Occipital lobe (tissue), 2 donors: ENCODE data around the gene MMEL1. TPM values are rescaled to one million over a fixed set of nuclear protein-coding genes. Genes with fewer than 3 reads are reported as not detected.
"Not testable (repeated sequence)": the region's sequence is repeated elsewhere in the genome, so short reads cannot be mapped to it uniquely, and the experiment has no call there.

Experiments
- DNase-seq: peaks from one replicate; lab custom pipeline; 2025; lab: John Stamatoyannopoulos, UW
- total RNA-seq: library from RNA; depleted of rRNA; stranded (reverse); fragments of >200 nt; gene quantifications from one replicate; pipeline ENCODE4 v1.2.3, GENCODE V29; 2014

MMEL1 gene
- total RNA-seq, 1 donor from 2014 or later = 3.7 TPM

DNA sequence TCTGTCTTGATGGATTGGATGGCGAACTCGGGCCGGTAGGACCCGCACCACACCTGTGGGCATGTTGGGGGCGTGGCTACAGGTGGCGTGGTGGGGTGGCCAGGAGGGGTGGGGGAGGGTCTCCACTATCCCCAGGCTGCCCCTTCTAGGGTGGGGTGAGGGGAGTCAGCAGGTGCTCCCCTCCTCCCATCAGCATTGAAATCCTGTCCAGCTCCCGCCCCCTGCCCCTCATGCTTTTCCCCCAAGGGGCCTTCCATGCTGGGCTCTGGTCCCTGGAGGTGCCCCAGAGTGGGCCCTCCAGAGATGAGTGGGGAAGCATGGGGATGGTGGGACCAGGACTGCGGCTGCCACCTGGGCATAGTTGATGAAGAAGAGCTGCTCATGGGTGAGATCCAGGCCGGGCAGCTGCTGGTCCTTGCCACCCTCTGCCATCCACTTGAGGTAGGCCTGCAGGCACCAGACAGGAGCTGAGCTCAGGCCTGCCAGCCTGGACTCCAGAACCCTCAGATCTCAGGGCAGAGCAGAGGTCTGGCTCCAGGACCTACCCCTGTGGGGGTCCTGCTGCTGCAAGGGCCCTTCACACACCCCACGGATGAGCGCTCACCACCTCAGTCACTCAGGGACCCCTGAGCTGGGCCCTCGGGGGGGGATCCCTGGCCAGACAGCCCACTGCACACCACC lies 41.1 kb downstream of the MMEL1 start:
- DNase-seq = no peak

DNA sequence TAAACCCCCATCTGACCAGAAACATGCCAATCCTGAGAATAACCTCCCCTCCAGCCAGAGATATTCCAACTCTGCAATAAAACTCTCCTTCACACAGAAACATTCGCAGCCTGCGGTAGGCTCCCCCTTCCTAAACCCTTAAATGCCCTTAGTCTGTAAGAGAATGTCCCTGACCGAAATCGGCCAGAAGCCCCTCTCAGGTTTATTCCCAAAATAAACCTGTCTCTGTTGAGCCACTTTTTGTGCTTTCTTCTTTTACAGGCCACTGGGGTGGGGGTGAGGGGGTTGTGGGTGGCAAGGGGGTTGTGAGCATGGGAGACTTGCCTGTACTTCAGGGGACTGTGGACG lies 41.6 kb downstream of the MMEL1 start:
- DNase-seq = no peak

DNA sequence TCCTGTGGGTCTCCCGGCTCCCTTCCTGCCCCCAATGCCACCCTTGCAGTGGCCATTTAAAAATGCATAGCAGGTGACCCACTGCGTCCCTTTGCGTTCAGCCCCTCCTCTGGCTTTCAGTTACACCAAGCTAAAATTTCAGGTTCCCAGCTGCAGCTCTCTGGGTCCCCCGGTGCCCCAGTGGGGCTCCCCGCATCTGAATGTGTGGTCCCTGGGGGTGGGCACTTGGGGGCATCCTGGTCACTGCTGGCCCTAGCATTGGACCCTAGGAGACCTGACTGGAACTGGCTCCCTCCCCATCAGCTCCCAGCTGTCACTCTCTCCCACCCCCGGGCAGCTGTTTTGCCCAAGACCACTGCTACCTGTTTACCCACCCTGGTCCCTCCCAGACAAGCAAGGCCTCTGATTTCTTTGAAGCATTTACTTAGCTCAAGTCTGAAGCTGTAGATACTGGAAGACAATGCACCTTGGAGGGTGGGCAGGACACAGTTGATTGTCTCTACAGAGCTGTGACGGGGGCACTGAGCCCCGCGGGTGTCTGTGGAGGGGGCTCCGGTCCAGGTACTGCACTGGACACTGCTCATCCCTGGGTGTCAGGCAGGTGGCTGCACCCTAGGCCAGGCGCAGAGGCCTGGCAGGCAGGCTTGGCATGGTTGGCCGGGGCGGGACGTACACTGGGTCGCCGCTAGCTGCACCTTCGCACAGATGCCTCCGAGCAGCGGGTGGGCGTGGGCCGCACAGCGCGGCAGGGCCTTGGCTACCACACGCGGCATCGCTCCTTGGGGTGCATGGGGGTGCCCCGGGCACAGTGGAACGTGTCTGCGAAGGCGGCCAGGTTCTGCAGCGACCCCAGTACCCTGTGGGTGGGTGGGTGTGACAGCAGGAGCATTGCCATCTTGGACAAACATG lies 42.3 kb downstream of the MMEL1 start:
- DNase-seq = no peak

DNA sequence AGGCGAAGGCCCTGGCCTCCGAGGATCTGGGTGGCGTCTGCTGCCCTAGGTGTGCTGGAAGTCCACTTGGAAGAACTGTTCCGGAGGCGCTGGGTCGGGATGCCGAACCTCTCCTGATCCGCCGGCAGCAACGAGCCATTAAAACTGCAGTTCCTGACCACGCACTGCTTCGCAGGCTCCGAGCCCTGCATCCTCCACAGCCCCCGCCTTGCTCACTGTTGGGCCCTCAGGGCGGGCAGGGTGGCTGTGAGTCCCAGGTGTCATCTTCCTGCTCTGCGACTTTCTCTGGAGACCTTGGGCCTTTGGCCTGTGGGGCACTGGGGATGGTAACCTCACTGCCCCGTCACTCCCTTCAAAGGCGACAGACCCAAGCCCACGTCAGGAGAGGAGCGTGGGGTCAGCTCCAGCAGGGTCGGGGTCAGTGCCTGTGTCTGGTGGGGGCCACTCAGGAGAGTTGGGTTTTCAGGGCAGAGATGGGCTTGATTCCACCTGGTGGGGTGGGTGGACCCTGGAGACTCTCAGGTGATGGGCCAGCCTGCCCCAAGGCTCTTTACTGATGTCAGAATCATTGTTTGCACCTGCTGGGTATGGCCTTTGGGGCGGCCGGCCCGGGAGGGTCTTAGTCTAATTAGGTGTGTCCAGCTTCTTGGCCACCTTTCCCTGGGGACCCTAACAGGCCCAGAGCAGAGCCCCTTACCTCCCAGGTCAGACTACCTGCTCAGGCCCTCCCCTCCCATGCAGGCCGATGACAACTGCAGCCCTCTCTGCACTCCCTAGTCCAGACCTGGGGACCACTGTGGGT lies 43.2 kb downstream of the MMEL1 start:
- DNase-seq = no peak

DNA sequence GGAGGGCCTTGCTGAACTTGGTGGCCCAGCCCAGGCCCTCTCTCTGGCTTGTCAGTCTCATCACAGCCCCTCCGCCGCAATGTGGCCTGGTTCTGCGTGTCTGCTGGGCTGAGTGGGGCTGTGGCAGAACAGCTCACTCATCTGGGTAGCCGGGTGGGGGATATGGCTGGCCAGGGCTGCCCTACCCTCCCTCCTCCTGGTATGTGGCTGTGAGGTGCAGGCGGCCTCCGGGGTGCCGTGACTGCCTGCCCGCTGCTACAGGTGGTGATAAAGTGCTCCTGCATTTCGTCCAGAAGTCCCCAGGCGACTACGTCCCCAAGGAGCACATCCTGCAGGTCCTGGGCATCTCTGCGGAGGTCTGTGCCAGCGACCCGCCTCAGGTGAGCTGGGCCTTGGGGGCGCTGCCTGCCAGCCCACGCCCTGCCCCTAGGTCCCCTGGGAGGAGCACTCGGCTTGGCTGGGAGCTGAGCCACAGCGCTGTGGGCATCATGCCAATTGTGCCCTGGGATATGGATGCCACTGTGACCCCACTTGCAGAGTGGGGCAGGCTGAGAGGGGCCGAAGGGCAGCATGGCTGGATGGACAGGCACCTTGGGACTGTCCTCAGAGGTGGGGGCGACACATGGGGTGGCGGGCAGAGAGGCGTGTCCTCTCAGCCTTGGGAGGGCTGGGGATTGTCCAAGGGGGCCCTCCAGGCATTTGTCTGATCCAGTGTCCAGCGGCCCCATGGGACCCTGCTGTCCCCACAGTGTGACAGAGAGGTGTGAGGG lies 44.0 kb downstream of the MMEL1 start:
- DNase-seq = no peak

DNA sequence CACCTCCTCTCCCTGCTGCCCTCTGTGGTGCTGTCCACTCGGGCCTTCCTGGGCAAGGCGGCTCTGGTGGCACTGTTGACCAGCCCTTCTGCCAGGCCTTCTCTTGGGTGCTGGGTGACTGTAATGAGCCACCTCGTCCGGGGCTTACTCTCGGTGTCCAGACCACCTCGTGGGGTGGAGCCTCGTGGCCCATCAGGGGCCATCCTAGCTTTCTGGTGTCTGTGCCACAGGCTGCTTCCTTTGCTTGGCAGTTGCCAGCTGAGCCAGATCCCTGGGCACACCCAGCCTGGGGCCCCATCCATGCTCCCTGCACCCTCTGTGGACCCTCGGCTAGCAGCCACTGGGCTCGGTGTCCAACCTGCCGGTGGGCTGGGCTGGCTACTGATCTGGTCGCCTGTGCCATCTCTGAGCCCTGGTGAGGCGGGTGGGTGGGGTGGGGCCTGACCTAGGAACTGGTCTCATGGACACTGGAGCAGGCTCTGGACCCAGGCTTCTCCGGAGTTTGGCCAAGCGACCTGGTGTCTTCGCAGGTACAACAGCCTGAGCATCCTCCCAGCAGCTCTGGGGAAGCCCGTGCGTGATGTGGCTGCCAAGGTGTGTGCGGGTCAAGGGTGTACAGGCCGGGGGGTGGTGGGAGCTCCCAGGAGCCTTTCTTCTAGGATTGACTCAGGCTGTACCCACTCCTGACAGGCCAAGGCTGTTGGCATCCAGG lies 44.8 kb downstream of the MMEL1 start:
- no peak for DNase-seq

DNA sequence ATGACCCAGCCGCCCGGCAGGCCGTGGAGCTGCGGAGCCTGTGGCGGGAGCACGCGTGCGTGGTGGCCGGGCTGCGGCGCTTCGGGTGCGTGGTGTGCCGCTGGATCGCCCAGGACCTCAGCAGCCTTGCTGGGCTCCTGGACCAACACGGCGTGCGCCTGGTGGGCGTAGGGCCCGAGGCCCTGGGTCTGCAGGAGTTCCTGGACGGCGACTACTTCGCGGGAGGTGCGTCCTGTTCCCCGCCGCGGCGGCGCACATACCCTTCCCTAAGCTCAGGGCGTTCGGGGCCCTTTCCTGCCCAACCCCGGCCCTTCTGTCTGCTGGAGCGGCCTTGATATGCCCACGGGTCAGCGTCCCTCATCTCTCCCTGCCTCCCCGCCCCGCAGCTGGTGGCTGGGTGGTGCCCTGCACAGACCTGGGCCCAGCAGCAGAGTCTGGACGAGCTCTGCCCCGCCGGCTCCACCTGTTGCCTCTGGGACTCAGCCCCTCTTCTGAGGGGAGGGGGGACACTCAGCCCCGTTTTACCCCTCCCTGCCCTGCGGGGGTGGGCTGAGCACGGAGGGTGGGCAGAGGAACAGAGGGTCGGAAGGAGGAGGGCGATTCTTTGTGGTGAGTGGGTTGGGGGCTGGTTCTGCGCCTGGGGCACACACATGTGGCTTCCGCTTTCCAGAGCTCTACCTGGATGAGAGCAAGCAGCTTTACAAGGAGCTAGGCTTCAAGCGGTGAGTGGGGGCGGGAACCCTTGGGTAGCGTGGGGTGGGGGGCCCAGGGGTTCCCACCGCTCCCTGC lies 45.6 kb downstream of the MMEL1 start:
- DNase-seq = no peak

DNA sequence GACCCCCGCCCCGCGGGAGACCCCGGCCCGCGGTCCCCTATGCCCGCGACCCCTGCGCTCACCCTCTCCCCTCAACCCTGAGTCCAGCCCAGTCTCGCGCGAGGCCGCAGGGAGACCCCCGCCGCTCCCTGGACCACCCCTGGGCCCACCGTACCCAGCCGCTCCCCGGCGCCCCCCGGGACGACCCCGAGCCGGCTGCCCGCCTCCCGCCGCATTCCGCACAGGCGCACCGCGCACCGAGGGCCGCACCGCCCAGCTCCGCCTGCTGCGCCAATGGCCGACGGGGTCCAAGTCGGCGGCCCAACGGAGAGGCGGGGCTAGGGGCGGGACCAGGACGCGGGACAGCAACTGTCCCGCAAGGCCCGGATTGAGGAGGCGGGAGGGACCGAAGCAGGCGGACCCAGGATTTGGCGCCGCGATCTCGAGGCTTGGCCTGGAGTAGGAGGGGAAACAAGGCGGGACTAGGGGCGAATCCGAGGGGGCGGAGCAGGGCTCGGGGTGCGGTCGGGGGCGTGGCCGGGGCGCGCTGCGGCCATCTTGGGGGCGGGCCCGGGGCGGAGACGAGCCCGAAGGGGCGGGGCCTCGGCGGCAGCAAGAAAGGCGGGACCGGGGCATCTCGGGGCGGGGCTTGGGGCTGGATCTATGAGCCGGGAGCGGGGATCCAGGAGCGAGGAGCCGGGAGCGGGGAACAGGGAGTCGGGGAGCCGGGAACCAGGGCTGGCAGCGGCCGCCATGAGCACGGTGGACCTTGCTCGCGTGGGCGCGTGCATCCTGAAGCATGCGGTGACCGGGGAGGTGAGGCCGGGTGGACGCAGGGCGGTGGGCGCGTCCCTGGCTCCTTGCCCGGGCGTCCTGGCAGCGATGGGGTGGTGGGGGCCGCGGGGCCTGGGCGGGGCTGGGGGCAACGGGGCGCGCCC lies 46.4 kb downstream of the MMEL1 start, which contains the start of gene PRXL2B:
Gene PRXL2B, plus strand, starts transcription at position 624 of the 917 bp plus-strand sequence. Its CDS starts 109 bp downstream, at position 733.
- DNase-seq = peak; percentile 99

DNA sequence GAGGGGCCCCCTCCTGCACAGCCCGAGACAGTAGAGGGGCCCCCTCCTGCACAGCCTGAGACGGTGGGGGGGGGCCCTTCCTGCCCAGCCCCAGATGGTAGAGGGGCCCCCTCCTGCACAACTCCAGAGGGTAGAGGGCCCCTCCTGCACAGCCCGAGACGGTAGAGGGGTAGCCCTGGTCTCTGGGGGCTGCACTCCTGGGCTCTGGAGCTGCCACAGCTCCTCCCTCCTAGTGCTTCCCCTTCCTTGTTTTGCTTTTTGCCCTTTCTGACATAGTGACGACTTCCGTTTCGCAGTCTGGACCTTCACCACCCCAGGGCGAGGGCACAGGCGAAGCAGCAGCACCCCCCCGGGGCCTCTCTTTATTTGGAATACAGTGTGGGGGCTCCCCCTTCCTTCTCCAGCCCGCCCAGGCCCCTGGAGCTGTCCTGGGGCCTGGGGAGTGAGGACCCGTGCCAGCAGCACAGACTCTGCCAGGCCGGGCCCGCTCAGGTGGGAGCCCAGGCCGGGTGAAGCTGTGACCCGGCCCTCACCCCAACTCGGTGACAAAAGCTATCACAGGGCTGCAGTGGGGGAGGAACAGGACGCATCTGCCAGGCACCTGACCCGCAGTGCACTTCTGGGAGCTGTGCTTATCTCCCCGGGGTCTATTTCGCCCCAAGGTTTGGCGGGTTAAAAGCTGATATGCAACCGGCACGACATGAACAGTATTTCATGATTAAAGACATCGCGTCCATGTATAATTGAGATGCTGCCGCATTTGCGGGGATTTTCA lies 47.3 kb downstream of the MMEL1 start:
- DNase-seq = peak; percentile 22

DNA sequence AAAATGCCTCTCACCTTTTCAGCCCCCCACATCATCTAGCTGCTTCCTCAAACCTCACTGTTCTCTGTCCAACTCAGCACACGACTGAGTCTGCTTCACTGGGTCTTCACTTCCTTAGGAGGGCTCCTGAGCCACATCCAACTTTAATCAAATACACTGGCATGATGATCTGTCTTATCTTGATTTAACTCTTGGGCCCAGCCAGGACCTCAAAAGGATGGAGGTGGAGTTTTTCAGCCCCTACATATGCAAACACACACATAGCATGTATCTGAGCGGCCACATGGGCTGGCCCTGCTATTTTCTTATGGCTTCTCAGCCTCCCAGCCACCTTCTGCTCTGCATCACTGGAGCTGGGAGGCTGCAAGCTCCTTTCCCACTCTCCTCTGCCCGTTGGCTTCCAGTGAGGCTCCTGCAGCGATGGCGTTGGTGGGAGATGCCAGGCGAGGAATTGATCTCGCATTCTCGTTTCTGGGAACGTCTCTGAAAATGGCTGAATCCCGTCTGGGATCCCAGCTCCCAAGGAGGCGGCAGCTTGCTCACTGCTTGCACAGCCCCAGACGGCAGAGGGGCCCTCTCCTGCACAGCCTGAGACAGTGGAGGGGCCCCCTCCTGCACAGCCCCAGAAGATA lies 48.0 kb downstream of the MMEL1 start:
- no peak for DNase-seq

DNA sequence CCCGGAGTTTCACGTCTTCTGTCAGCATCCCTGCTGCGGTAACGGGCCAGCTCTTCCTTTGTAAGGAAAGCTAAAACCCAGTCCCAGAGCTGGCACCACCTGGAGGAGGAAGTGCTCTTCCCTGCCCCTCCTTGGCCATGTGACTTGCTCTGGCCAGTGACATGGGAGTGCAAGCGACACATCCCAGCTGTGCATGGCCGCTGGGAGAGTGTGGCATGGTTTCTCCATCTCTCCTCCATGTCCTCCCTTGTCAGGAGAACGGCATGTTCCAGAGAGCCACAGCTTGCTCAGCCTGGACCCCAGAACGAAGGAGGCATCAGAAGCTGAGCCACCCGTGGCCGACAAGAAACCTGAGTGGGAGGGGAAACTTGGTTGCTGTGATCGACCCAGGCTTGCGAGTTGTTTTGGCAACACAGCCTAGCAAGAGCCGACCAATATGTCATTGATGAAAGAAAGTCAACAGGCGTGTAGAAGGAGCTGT lies 48.9 kb downstream of the MMEL1 start:
- no peak for DNase-seq

DNA sequence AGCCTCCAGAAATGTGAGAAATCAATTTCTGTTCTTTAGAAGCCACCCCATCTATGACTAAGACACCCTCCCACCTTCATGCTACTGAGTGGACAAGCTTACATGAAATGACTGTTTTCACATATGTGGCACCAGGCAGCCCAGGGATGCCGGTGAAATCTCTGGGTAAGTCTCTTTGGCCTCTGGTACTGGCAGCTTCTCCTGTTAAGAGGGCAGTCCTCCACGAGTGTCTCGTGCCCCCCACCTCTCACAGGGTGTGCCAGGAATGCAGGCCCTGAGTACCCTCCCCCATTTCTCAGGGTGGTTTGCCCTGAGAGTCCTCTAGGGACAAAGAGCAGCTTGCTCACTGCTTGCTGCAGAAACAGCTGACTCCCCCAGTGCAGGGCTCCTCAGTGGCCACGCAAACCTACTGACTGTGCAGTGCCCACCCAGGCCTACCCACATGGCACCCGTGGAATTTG lies 49.5 kb downstream of the MMEL1 start:
- no peak for DNase-seq

DNA sequence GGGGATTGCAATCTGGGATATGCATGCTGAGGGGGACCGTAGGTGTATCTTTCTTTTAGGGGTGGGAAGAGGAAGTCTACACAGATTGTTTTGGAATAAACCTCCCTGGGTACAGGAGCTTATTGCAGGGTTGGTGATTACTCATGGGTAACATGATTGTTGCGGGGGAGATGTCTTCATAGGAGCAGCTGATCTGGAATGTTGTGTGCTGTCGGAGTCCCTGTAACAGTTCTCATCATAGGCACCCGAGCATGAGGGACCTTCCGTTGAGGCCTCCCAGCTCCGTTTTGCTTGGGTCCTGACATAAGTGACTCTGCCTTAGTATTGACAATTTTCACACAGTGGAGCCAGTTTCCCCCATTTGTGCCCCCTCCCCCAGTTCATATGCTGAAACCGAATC lies 50.4 kb downstream of the MMEL1 start:
- no peak for DNase-seq

DNA sequence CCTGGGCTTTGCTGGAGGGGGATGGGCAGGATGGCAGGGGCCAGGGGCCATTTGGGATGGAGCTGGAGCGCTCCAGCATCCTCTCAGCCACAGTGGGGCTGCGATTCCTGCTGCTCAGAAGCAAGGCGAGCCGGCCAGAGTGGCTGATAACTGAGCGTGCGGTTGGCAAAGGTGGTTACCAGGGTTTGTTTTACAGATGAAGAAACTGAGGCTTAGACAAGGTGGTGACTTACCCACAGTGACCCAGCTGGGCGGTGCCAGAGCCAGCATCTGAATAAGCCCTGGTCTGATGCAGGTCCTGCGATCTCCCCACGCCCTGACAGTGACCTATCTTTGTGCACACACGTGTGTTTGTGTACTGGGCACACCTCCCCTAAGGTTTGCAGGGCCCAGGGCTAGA lies 52.1 kb downstream of the MMEL1 start:
- no peak for DNase-seq

DNA sequence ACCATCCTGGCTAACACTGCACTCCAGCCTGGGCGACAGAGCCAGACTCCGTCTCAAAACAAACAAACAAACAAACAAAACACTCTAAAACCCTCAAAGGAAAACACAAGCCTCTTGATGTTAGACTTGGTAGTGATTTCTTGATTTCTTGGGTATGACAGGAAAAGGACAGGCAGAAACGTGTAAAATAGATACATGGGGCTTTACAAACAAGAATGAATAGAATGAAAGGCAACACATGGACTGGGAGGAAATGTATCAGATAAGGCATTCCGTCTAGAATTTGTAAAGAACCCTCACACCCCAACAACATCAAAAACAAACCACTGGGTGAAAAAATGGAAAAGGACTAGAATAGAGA lies 54.1 kb downstream of the MMEL1 start:
- no peak for DNase-seq

DNA sequence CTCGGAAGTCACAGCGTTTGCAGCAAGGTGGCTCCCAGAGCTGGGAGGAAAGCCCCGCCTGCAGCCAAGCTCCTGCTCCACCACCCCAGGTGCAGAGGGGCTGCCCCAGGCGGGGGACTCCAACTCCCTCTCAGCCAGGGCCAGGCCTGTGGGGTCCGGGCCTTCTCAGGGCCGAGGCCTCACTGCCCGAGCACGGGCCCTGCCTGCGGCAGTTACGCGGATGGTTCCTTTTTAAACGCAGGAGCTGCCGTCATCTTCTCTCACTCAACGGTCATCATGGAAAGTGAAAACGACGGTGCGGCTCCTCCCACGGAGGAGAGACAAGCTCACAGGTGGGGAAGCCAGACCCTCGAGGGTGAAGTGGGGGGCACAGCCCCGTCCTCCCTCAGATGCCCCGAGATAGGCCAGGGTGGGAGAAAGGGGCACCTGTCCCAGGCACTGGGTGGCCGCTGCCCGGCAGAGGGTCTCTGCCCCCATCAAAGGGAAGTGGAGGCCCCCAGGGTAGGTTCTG lies 55.2 kb downstream of the MMEL1 start:
- not testable (repeated sequence) for DNase-seq
